ENCODE data around the gene ANKFN1.

ANKFN1 gene

GRCh38 chr17:56451629-56452028 lies 298.4 kb downstream of the ANKFN1 start:
- DNase-seq: no peak

GRCh38 chr17:56452461-56452860 lies 299.2 kb downstream of the ANKFN1 start:
- DNase-seq: no peak

GRCh38 chr17:56457501-56457900 lies 304.2 kb downstream of the ANKFN1 start:
- no peak for DNase-seq

- no peak for DNase-seq
Observed at GRCh38 chr17:56465886-56466285, 312.6 kb downstream of the ANKFN1 start.

- DNase-seq: no peak
Observed at GRCh38 chr17:56468840-56469239, 315.6 kb downstream of the ANKFN1 start.

- DNase-seq: no peak
Observed at GRCh38 chr17:56471696-56472095, 318.4 kb downstream of the ANKFN1 start.

GRCh38 chr17:56475116-56475515 lies 321.8 kb downstream of the ANKFN1 start:
- DNase-seq: no peak

GRCh38 chr17:56478836-56479447 lies 325.7 kb downstream of the ANKFN1 start:
- no peak for DNase-seq

GRCh38 chr17:56480501-56480900 lies 327.2 kb downstream of the ANKFN1 start:
- no peak for DNase-seq

- DNase-seq: no peak
Observed at GRCh38 chr17:56481659-56482058, 328.4 kb downstream of the ANKFN1 start.

GRCh38 chr17:56482229-56482628 lies 329.0 kb downstream of the ANKFN1 start:
- no peak for DNase-seq

- no peak for DNase-seq
Observed at GRCh38 chr17:56486732-56487131, 333.5 kb downstream of the ANKFN1 start.

GRCh38 chr17:56488800-56489199 lies 335.5 kb downstream of the ANKFN1 start:
- no peak for DNase-seq

- DNase-seq: no peak
Observed at GRCh38 chr17:56489980-56490379, 336.7 kb downstream of the ANKFN1 start.

GRCh38 chr17:56495556-56495955 lies 342.3 kb downstream of the ANKFN1 start:
- no peak for DNase-seq

GRCh38 chr17:56497132-56497531 lies 343.9 kb downstream of the ANKFN1 start:
- DNase-seq: no peak

- no peak for DNase-seq
Observed at GRCh38 chr17:56499799-56500388, 346.6 kb downstream of the ANKFN1 start.

GRCh38 chr17:56502120-56502654 lies 348.9 kb downstream of the ANKFN1 start:
- DNase-seq: no peak

GRCh38 chr17:56505154-56505756 lies 352.0 kb downstream of the ANKFN1 start:
- DNase-seq: no peak

- no peak for DNase-seq
Observed at GRCh38 chr17:56506349-56506748, 353.1 kb downstream of the ANKFN1 start.

GRCh38 chr17:56510554-56511342 lies 357.5 kb downstream of the ANKFN1 start:
- no peak for DNase-seq

GRCh38 chr17:56514264-56514663 lies 361.0 kb downstream of the ANKFN1 start:
- no peak for DNase-seq

GRCh38 chr17:56514899-56515298 lies 361.6 kb downstream of the ANKFN1 start:
- no peak for DNase-seq

Data from NCI-H187 treated with DMSO at 0.1 percent for 48 hours (cell line).